Spleen (tissue), 11 donors: ENCODE results near the gene FSTL4. TPM values are rescaled to one million over a fixed set of nuclear protein-coding genes. Genes with fewer than 3 reads are reported as not detected.

ENCODE experiments used
- DNase-seq: peaks from one replicate; pipeline ENCODE4 v3.0.0-alpha.2; 2020
- H3K27ac ChIP-seq, 8 donors: fragments of 200-600 bp; sonication (generic) in 7 of 8; 1 replicate in 4 of 8; 2 replicates in 4 of 8; pipeline versions ENCODE4 v1.5.0 to v1.8.0; 2016 to 2021; ENCODE audit warnings: inconsistent platforms in 4 of 8, mild to moderate bottlenecking in 4 of 8, moderate library complexity in 1 of 8
- H3K27me3 ChIP-seq, 7 donors: fragments of 200-600 bp; sonication (generic) in 6 of 7; replicated peaks in 1 of 7; 1 replicate in 4 of 7; 2 replicates in 3 of 7; pipeline versions ENCODE4 v1.5.0 to v1.8.0; 2016 to 2021; ENCODE audit warnings: inconsistent platforms in 3 of 7, mild to moderate bottlenecking in 1 of 7
- H3K36me3 ChIP-seq, 6 donors: fragments of 200-600 bp; sonication (generic) in 5 of 6; 1 replicate in 4 of 6; 2 replicates in 2 of 6; pipeline versions ENCODE4 v1.5.0 to v1.8.0; 2016 to 2021; ENCODE audit warnings: inconsistent platforms in 2 of 6
- H3K4me1 ChIP-seq, 6 donors: fragments of 200-600 bp; sonication (generic) in 5 of 6; 1 replicate in 3 of 6; 2 replicates in 3 of 6; pipeline versions ENCODE4 v1.5.0 to v1.8.0; 2016 to 2021; ENCODE audit warnings: inconsistent platforms in 3 of 6
- H3K4me3 ChIP-seq, 8 donors: fragments of 200-600 bp; sonication (generic) in 7 of 8; 1 replicate in 4 of 8; 2 replicates in 4 of 8; pipeline versions ENCODE4 v1.5.0 to v1.8.0; 2016 to 2021; ENCODE audit warnings: inconsistent platforms in 4 of 8, mild to moderate bottlenecking in 4 of 8, moderate library complexity in 2 of 8
- H3K9me3 ChIP-seq, 8 donors: fragments of 200-600 bp; sonication (generic) in 7 of 8; 1 replicate in 4 of 8; 2 replicates in 4 of 8; pipeline versions ENCODE4 v1.5.0 to v1.8.0; 2016 to 2021; ENCODE audit warnings: inconsistent platforms in 4 of 8
- POLR2A ChIP-seq, 3 donors: fragments of 450-650 bp; IDR thresholded peaks; one replicate each; pipeline ENCODE4 v1.5.1; 2017; ENCODE audit warnings: antibody characterized with exemption in 3 of 3, mild to moderate bottlenecking in 1 of 3
- POLR2AphosphoS5 ChIP-seq, 3 donors: sonication (generic); formaldehyde crosslinking; IDR thresholded peaks; one replicate each; pipeline ENCODE4 v1.5.1; 2017; ENCODE audit warnings: antibody characterized with exemption in 3 of 3
- WGBS, 5 donors: extraction: QIAGEN DNeasy Blood & Tissue Kit in 3 of 5; methylation state at CpG; one replicate each; pipeline versions ENCODE4 v1.1.5 to v1.1.7; 2013 to 2018; 5-methylcytosine and 5-hydroxymethylcytosine counted together
- intact Hi-C: fragments of 100-400 bp; cut with DNase I; formaldehyde crosslinking; loops from one replicate; pipeline ENCODE4 v1.15.0; 2023; ENCODE audit warnings: low total_unique reads
- polyA plus RNA-seq, 3 donors: library from polyadenylated mRNA; stranded (reverse); fragments of 200-250 nt; gene quantifications; one replicate each; pipeline ENCODE4 v1.2.1, GENCODE V29; 2013
- total RNA-seq, 7 donors: library from RNA; depleted of rRNA in 3 of 7; stranded (reverse); fragments of >200 nt in 3 of 7; fragmentation: NEBNext Ultra II Directional in 4 of 7; extraction: Animal tissue kit (Norgen Biotek cat#: 25700) in 4 of 7; gene quantifications; one replicate each; pipeline versions ENCODE4 v1.1.0 to v1.2.1, GENCODE V29; 2016 to 2021
- TF ChIP-seq, protein P1 (sequence below), 11 experiments: fragments of 200-600 bp in 7 of 11; fragments of 450-650 bp in 4 of 11; sonication (generic) in 4 of 11; IDR thresholded peaks in 8 of 11; conservative IDR thresholded peaks in 3 of 11; 1 replicate in 7 of 11; 2 replicates in 4 of 11; pipeline versions ENCODE4 v1.4.0 to v1.8.0; 2016 to 2021; ENCODE audit warnings: antibody characterized with exemption in 11 of 11, inconsistent platforms in 4 of 11, mild to moderate bottlenecking in 1 of 11
- donor health status: healthy with polysubstance abuse.
- donor health status: DM: no; HTN: no; CAD: no; lungs with moderate emphysema.
- donor health status: DM: no; HTN: no; CAD: no.
- donor health status: Bipolar disorder and iron deficiency.
- donor health status: healthy.
- donor health status: DM: no; HTN: no; CAD: no.
- donor health status: DM: yes; HTN: yes; CAD: no.

Gene FSTL4
- total and polyA plus RNA-seq, 10 donors: under 0.01 to 1.0 (median 0.37) TPM; not detected in 4

DNA sequence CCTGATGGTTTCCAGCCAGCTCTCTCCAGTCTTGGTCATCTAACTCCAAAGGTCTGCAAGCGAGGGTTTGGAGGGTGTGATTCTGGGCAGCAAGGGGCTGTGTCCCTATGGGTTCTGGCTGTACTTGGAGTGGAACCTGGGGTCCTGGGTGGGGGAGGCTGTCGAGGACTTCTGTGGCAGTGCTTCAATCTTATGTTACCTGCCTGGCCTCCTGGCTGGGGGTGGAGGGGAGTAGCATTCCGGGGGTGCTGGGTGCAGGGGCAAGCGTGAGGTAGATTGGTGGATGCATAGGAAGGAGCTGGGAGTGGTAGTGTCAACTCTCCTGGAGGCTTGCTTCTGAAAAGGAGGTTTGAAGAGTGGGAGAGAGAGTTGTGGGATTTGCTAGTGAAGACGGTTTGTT lies 417.1 kb downstream of the FSTL4 start:
- TF ChIP-seq POLR2A (IDR thresholded peaks at IDR 0.05) (no peak), POLR2AphosphoS5 (IDR thresholded peaks at IDR 0.05) (no peak)
- TF ChIP-seq, protein P1, sequence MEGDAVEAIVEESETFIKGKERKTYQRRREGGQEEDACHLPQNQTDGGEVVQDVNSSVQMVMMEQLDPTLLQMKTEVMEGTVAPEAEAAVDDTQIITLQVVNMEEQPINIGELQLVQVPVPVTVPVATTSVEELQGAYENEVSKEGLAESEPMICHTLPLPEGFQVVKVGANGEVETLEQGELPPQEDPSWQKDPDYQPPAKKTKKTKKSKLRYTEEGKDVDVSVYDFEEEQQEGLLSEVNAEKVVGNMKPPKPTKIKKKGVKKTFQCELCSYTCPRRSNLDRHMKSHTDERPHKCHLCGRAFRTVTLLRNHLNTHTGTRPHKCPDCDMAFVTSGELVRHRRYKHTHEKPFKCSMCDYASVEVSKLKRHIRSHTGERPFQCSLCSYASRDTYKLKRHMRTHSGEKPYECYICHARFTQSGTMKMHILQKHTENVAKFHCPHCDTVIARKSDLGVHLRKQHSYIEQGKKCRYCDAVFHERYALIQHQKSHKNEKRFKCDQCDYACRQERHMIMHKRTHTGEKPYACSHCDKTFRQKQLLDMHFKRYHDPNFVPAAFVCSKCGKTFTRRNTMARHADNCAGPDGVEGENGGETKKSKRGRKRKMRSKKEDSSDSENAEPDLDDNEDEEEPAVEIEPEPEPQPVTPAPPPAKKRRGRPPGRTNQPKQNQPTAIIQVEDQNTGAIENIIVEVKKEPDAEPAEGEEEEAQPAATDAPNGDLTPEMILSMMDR (IDR thresholded peaks at IDR 0.05 in 8 of 11, conservative IDR thresholded peaks at IDR 0.05 in 3 of 11): no peak
- Histone ChIP-seq H3K36me3 (no peaks in the 10 kb centered on the region), H3K4me3 (no peak overlapping the region), H3K4me1 (no peaks in the 10 kb centered on the region), H3K9me3 (no peaks in the 10 kb centered on the region), H3K27me3 (peaks cover 0 to 3% (median 0%) of the 10 kb centered on the region in 7 donors), H3K27ac (no peak overlapping the region)
- no peak for DNase-seq
- intact Hi-C loops: no loop called here
- WGBS, 5 donors: 79 to 91% (median 88%) methylated on average over 5 of the region's 5 CpGs

DNA sequence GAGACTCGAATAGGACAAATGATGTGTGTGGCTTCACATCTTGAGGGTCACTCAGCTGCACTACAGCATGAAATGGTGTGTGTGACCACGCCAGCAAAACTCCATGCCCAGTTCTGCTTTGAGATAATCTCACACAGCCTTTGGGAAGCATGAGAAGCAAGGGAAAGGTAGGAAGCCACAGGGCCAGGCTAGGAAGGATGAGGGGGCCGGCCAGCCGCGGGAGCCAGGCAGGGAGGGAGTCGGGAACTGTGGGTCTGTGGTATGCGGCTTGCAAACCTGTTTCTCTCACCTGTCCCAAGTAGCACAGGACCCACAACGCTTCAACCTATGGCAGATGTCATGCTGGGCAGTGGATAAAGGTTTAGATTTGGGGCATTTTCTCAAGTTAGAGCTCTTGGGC lies 418.5 kb downstream of the FSTL4 start:
- Histone ChIP-seq H3K4me1 (no peaks in the 10 kb centered on the region), H3K27ac (no peak overlapping the region), H3K9me3 (no peaks in the 10 kb centered on the region), H3K36me3 (no peaks in the 10 kb centered on the region), H3K27me3 (peaks cover 0 to 3% (median 0%) of the 10 kb centered on the region in 7 donors), H3K4me3 (no peak overlapping the region)
- TF ChIP-seq, protein P1 (IDR thresholded peaks at IDR 0.05 in 8 of 11, conservative IDR thresholded peaks at IDR 0.05 in 3 of 11): no peak
- 70 to 88% (median 78%) methylated on average over 8 of the region's 8 CpGs for WGBS, 5 donors
- intact Hi-C loops: no loop called here
- no peak for DNase-seq

DNA sequence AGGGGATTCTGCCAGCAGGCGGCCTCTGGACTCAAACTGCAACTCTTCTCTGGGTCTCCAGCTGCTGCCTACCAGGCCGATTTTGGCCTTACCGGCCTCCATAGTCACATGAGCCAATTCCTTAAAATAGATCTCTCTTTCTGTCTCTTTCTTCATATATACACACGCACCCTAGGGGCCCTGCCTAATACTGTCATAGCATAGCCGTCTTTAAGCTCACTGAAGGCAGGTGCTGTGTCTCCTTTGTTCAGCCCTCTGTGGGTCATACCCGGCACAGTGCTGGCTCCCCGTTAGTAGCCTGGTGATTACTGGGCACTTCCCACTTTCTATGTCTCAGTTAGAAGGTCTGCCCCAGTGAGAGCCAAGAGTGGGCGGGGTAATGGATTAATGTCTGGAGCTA lies 419.6 kb downstream of the FSTL4 start:
- no peak for TF ChIP-seq POLR2AphosphoS5 (IDR thresholded peaks at IDR 0.05)
- TF ChIP-seq, protein P1 (IDR thresholded peaks at IDR 0.05 in 8 of 11, conservative IDR thresholded peaks at IDR 0.05 in 3 of 11): no peak
- TF ChIP-seq POLR2A (IDR thresholded peaks at IDR 0.05): no peak
- H3K36me3 ChIP-seq: no peaks in the 10 kb centered on the region
- no peaks in the 10 kb centered on the region for H3K9me3 ChIP-seq
- DNase-seq: no peak
- intact Hi-C loops: no loop called here
- H3K27ac ChIP-seq: no peak overlapping the region
- WGBS, 5 donors: 85 to 94% (median 87%) methylated on average over 8 of the region's 8 CpGs
- no peak overlapping the region for H3K4me3 ChIP-seq
- H3K27me3 ChIP-seq: peaks cover 0 to 3% (median 0%) of the 10 kb centered on the region in 7 donors
- no peaks in the 10 kb centered on the region for H3K4me1 ChIP-seq

DNA sequence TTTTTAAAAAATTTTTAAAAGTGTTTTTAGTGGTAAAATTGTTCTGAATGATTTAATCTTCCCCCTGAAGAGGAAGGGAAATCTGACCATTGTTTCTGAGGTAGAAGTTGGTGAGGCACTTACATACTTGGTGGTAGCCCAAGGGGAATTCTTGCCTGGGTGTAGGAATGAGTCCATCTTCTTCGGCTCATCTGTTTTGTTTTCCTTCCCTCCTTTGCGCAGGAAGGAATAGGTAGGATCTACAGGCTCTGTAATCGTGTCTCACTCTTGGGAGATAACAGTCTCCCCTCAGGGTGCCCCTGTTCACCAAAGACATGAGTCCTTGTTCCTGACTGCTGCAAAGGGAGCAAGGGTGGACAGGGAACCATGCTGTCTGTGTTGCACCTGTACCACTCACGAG lies 422.5 kb downstream of the FSTL4 start:
- TF ChIP-seq POLR2A (IDR thresholded peaks at IDR 0.05) (no peak), POLR2AphosphoS5 (IDR thresholded peaks at IDR 0.05) (no peak)
- TF ChIP-seq, protein P1 (IDR thresholded peaks at IDR 0.05 in 8 of 11, conservative IDR thresholded peaks at IDR 0.05 in 3 of 11): no peak
- Histone ChIP-seq H3K27me3 (peaks cover 0 to 3% (median 0%) of the 10 kb centered on the region in 7 donors), H3K4me3 (no peak overlapping the region), H3K27ac (no peak overlapping the region), H3K36me3 (no peaks in the 10 kb centered on the region), H3K4me1 (no peaks in the 10 kb centered on the region), H3K9me3 (no peaks in the 10 kb centered on the region)
- 73 to 88% (median 84%) methylated on average over 4 of the region's 4 CpGs for WGBS, 5 donors
- intact Hi-C loops: no loop called here
- no peak for DNase-seq
